Pancreas (tissue), 10 donors: ENCODE results near the gene NAA10. TPM values are rescaled to one million over a fixed set of nuclear protein-coding genes. Genes with fewer than 3 reads are reported as not detected.
A peak's percentile ranks its signal among the peaks of the same experiment; 100 is the strongest.

Source experiments
- ATAC-seq, 4 donors: fragments of 200-7000 bp; cut with Tn5 transposase; one replicate each; pipeline versions ENCODE4 v1.8.0 to v1.9.1; 2020; ENCODE audit warnings: mild to moderate bottlenecking in 4 of 4, moderate library complexity in 4 of 4
- DNase-seq, 6 donors: peaks; one replicate each; pipeline ENCODE4 v3.0.0-alpha.2; 2020
- FAIRE-seq: peaks from 2 replicates; lab custom pipeline; 2012; peaks lifted over from hg19 to GRCh38; lab: Jason Lieb, UNC
- H3K27ac ChIP-seq, 4 donors: fragments of 200-600 bp; sonication (generic); 1 replicate in 3 of 4; 2 replicates in 1 of 4; pipeline versions ENCODE4 v1.5.0 to v1.8.0; 2020
- H3K27me3 ChIP-seq, 4 donors: fragments of 200-600 bp; one replicate each; pipeline ENCODE4 v1.8.0; 2021
- H3K36me3 ChIP-seq, 3 donors: fragments of 200-600 bp; sonication (generic) in 1 of 3; one replicate each; pipeline versions ENCODE4 v1.5.0 to v1.8.0; 2020 to 2021
- H3K4me1 ChIP-seq, 3 donors: fragments of 200-600 bp; one replicate each; pipeline ENCODE4 v1.8.0; 2021
- H3K4me3 ChIP-seq, 4 donors: fragments of 200-600 bp; sonication (generic) in 2 of 4; one replicate each; pipeline versions ENCODE4 v1.5.0 to v1.8.0; 2020 to 2021
- H3K9me3 ChIP-seq, 4 donors: fragments of 200-600 bp; one replicate each; pipeline ENCODE4 v1.8.0; 2021
- WGBS, 2 donors: extraction: QIAGEN DNeasy Blood & Tissue Kit; methylation state at CpG; one replicate each; pipeline ENCODE4 v1.1.7; 2013; 5-methylcytosine and 5-hydroxymethylcytosine counted together
- intact Hi-C, 3 donors: fragments of 100-400 bp; cut with DNase I; formaldehyde crosslinking; loops; one replicate each; pipeline versions ENCODE4 v1.11.1 to v1.14.2; 2022
- polyA plus RNA-seq, 2 donors: library from polyadenylated mRNA; stranded (reverse); fragments of 200-250 nt; gene quantifications; one replicate each; pipeline ENCODE4 v1.2.3, GENCODE V29; 2013
- total RNA-seq, 6 donors: library from RNA; stranded (reverse); fragmentation: NEBNext Ultra II Directional in 4 of 6; extraction: Animal tissue kit (Norgen Biotek cat#: 25700) in 4 of 6; gene quantifications; one replicate each; pipeline versions ENCODE4 v1.2.1 to v1.2.4, GENCODE V29; 2021 to 2023
- TF ChIP-seq, protein P1 (sequence below), 4 donors: fragments of 200-600 bp; sonication (generic) in 3 of 4; IDR thresholded peaks; one replicate each; pipeline versions ENCODE4 v1.5.0 to v1.8.0; 2021; ENCODE audit warnings: antibody characterized with exemption in 4 of 4
- donor health status: healthy with polysubstance abuse.
- donor health status: DM: no; HTN: no; CAD: no; lungs with moderate emphysema.
- donor health status: DM: no; HTN: no; CAD: no.
- donor health status: control.
- donor health status: control.
- donor health status: Bipolar disorder and iron deficiency.
- donor health status: DM: yes; HTN: yes; CAD: no.
- donor health status: DM: no; HTN: no; CAD: no.
- donor health status: DM: no; HTN: no; CAD: no.
- donor health status: DM: yes; HTN: yes; CAD: no.

The NAA10 gene
- total and polyA plus RNA-seq, 8 donors, result 24.5 to 115 (median 44.7) TPM

DNA sequence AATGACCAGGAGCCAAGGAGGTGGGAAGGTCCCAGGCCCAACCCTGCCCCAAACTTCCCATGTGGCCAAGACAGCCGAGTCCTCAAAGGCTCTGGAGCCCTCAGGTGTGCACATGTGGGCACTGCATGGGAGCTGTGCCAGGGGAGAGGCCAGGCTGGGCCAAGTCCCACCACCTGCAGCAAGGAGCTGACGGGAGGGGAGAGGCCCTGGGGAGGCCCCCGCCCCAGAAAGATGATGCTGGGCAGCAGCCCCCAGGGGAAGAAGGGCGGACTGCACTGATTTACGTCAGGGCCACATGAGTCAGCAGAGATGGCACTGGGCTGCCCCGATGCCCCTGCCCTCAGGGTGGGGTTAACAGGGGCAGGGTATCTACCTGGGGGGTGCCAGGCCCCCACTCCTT is 50.2 kb downstream of the NAA10 start:
- no peak for ATAC-seq
- no peaks in the 10 kb centered on the region for H3K36me3 ChIP-seq
- FAIRE-seq, result no peak
- no peaks in the 10 kb centered on the region for H3K9me3 ChIP-seq
- H3K4me1 ChIP-seq, result no peaks in the 10 kb centered on the region
- TF ChIP-seq, protein P1, sequence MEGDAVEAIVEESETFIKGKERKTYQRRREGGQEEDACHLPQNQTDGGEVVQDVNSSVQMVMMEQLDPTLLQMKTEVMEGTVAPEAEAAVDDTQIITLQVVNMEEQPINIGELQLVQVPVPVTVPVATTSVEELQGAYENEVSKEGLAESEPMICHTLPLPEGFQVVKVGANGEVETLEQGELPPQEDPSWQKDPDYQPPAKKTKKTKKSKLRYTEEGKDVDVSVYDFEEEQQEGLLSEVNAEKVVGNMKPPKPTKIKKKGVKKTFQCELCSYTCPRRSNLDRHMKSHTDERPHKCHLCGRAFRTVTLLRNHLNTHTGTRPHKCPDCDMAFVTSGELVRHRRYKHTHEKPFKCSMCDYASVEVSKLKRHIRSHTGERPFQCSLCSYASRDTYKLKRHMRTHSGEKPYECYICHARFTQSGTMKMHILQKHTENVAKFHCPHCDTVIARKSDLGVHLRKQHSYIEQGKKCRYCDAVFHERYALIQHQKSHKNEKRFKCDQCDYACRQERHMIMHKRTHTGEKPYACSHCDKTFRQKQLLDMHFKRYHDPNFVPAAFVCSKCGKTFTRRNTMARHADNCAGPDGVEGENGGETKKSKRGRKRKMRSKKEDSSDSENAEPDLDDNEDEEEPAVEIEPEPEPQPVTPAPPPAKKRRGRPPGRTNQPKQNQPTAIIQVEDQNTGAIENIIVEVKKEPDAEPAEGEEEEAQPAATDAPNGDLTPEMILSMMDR (IDR thresholded peaks at IDR 0.05), result no peak
- H3K4me3 ChIP-seq, result no peak overlapping the region
- intact Hi-C loops, result no loop called here
- DNase-seq, result peak in 1 of 6 donors; percentile 44
- 47 to 51% methylated on average over 6 of the region's 6 CpGs for WGBS, 2 donors
- H3K27me3 ChIP-seq, result peaks cover 0 to 44% (median 14%) of the 10 kb centered on the region in 4 donors
- no peak overlapping the region for H3K27ac ChIP-seq

DNA sequence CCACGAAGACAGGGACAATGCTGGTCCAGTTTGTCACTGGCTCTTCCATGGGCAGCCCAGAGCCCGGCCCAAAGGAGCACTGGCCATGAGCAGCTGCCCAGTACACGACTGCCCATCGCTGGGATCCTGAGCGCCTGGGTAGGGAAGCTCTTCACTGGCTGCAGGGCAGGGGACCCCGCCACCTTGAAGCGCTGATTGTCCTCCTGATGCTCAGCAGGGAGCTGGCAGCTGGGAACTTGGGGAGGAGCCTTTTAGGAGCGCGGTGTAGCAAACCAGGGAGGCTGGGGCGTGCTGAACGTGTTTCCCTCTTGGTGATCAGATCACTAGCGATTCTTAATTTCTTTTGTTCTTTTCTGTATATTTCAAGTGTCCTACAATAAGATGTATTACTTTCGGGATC is 50.7 kb downstream of the NAA10 start:
- H3K9me3 ChIP-seq, result no peaks in the 10 kb centered on the region
- FAIRE-seq (no peak), DNase-seq (peak in 1 of 6 donors; percentile 51), ATAC-seq (no peak)
- TF ChIP-seq, protein P1 (IDR thresholded peaks at IDR 0.05), result no peak
- 52 to 59% methylated on average over 13 of the region's 13 CpGs for WGBS, 2 donors
- intact Hi-C loops, result no loop called here
- H3K27ac ChIP-seq, result no peak overlapping the region
- H3K27me3 ChIP-seq, result peaks cover 0 to 44% (median 14%) of the 10 kb centered on the region in 4 donors
- no peaks in the 10 kb centered on the region for H3K36me3 ChIP-seq
- no peak overlapping the region for H3K4me3 ChIP-seq
- no peaks in the 10 kb centered on the region for H3K4me1 ChIP-seq

DNA sequence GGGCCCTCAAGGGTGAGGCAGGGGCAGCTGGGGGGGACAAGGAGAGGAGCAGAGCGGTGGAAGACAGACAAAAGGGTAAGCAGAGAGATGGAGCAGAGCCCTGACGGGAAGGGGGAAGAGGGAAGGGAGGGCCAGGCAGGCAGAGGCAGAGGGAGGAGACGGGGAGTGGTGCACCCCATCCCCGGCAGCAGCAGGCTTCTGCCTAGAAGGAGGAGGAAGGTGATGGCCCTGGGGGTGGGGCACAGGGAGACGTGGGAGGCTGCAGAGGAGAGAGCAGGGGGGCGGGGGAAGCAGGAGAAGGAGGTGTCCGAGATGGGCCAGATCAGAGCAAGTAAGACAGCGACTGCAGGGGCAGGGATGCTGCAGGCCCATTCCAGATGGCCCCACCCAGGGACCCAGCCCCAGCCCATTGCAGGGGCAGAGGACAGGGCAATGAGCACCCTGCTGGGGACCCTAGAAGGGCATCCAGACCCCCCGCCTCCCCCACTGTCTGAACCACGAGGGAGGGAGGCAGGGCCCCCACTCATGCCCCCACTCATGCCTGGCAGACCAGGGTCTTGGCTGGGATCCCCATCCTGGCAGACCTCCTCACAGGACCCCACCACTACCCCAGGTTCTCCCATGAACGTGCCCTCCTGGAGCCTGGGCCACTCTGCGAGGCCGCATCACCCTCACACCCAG is 51.5 kb downstream of the NAA10 start:
- 39 to 51% methylated on average over 10 to 13 of the region's 13 CpGs for WGBS, 2 donors
- ATAC-seq, result no peak
- H3K27me3 ChIP-seq, result peaks cover 0 to 44% (median 13%) of the 10 kb centered on the region in 4 donors

DNA sequence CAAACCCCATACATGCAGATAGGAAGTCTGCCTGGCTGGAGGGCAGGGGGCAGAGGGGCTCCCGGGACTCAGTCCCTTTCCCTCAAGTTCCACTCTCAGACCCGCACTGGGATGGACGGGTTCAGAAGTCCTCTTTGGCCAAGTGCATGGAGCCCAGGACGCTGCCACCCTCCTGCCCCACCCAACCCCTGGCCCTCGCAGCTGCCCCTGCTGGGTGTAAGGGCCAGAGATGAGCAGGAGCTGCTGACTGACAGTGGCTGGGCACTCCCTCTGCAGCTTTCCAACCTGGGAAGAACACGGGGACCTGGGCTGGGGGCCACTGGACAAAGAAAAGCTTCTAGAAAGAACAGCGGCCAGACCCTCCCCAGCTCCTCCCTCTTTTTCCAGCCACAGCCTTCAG is 52.3 kb downstream of the NAA10 start:
- Histone ChIP-seq H3K27ac (no peak overlapping the region), H3K9me3 (no peaks in the 10 kb centered on the region), H3K27me3 (peaks cover 0 to 44% (median 14%) of the 10 kb centered on the region in 4 donors), H3K4me3 (no peak overlapping the region), H3K4me1 (no peaks in the 10 kb centered on the region), H3K36me3 (no peaks in the 10 kb centered on the region)
- ATAC-seq (no peak), FAIRE-seq (no peak), DNase-seq (peak in 1 of 6 donors; percentile 52)
- TF ChIP-seq, protein P1 (IDR thresholded peaks at IDR 0.05), result no peak
- intact Hi-C loops, result no loop called here
- WGBS, 2 donors, result 34 to 48% methylated on average over 7 of the region's 7 CpGs

More for the DNA sequence above, 51.5 kb downstream of the NAA10 start:
- Histone ChIP-seq H3K4me3 (no peak overlapping the region), H3K27ac (no peak overlapping the region), H3K9me3 (no peaks in the 10 kb centered on the region), H3K36me3 (no peaks in the 10 kb centered on the region), H3K4me1 (no peaks in the 10 kb centered on the region)
- intact Hi-C loops, result no loop called here
- TF ChIP-seq, protein P1 (IDR thresholded peaks at IDR 0.05), result no peak
- peak in 1 of 6 donors; percentile 53 for DNase-seq
- no peak for FAIRE-seq

DNA sequence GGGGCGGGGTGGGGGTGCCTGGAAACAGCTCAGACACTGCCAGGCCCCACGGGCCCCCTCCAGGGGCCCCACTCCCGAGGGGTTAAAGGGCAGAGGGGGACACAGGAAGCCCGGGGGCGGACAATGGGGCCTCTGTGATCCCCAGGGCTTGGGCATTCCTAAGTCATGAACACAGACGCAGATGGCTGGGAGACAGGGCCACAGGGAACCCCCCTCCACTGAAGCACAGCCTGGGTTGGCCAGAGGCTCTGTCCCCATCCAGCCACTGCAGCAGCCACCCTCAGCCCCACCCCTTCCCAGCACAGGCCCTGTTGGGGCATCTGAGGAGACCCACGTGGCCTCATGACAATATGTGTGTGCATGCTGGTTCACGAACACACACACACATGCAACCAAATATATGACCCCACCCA is 52.7 kb downstream of the NAA10 start:
- H3K27ac ChIP-seq, result no peak overlapping the region
- intact Hi-C loops, result no loop called here
- FAIRE-seq, result no peak
- TF ChIP-seq, protein P1 (IDR thresholded peaks at IDR 0.05), result no peak
- H3K4me3 ChIP-seq, result no peak overlapping the region
- WGBS, 2 donors, result 34 to 36% methylated on average over 5 to 8 of the region's 8 CpGs
- DNase-seq, result peak in 1 of 6 donors; percentile 59
- H3K4me1 ChIP-seq, result no peaks in the 10 kb centered on the region
- ATAC-seq, result no peak
- no peaks in the 10 kb centered on the region for H3K36me3 ChIP-seq
- H3K9me3 ChIP-seq, result no peaks in the 10 kb centered on the region
- peaks cover 0 to 41% (median 14%) of the 10 kb centered on the region in 4 donors for H3K27me3 ChIP-seq
